HG02870 (cell line): ENCODE results near the gene KLF13.

Source experiments
- ATAC-seq: cut with Tn5 transposase; IDR thresholded peaks from one replicate; pipeline ENCODE4 v1.9.1; 2021; ENCODE audit warnings: mild to moderate bottlenecking, moderate library complexity; ENCODE audit not compliant: unreplicated experiment

KLF13 gene

DNA sequence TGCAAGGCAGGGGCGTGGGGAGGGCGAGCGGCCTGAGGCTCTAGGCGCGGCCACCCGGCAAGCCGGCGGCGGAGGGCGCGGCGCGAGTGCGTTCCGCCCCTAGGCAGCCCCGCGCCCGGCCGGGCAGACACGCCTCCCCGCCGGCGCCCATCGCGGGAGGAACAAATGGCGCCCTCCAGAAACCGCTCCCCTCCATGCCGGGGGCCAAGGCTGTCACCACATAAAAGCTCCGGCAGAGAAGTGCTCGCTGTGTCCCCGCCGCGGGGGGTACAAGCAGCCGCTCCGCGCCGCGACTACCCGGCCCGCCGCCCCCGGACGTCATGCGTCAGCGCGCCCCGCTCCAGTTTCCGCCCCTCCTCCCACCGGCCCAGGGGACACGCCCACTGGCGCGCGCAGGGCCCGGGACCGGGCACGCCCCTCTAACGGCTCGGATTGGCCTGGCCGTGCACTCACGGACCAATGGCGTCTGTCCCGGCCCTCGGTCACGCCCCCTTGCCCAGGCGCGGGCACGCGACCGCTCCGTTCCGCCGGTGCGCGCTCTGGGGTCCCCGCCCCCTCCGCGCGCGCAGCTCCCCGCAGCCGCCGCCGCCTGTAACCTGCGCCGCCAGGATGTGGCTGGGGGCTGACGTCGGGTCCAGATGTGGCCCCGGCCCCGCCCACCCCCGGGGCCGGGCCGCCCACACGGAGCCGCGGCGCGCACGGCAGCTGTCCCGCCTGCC lies at the start of gene KLF13:
Gene KLF13 (plus strand): TSS at position 680 of the 719 bp plus-strand sequence. CDS start 378 bp downstream, outside the sequence.
- ATAC-seq: peak; percentile 60

GRCh38 chr15:31277335-31278060 lies 49.1 kb upstream of the KLF13 start:
- ATAC-seq: no peak

DNA sequence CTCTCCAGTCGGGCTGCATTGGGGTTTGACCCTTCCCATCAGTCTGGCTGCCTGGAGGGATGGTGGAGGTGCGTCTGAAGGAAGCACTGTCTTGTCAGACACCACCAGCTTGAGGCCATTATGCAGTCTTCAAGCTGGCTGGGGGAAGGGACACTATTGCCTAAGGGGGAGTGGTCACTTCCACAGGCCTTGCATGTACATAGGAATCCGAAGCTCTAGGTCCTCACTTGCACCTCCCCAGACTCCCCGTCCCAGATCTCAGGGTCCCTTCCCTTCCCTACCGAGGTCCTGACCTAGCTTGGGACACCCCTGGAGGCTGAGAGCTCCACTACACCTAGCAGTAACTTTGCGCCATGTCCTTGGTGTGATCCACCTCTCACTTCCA lies 48.6 kb upstream of the KLF13 start:
- ATAC-seq: no peak

- no peak for ATAC-seq
Measured at GRCh38 chr15:31278544-31279220, 48.0 kb upstream of the KLF13 start.

DNA sequence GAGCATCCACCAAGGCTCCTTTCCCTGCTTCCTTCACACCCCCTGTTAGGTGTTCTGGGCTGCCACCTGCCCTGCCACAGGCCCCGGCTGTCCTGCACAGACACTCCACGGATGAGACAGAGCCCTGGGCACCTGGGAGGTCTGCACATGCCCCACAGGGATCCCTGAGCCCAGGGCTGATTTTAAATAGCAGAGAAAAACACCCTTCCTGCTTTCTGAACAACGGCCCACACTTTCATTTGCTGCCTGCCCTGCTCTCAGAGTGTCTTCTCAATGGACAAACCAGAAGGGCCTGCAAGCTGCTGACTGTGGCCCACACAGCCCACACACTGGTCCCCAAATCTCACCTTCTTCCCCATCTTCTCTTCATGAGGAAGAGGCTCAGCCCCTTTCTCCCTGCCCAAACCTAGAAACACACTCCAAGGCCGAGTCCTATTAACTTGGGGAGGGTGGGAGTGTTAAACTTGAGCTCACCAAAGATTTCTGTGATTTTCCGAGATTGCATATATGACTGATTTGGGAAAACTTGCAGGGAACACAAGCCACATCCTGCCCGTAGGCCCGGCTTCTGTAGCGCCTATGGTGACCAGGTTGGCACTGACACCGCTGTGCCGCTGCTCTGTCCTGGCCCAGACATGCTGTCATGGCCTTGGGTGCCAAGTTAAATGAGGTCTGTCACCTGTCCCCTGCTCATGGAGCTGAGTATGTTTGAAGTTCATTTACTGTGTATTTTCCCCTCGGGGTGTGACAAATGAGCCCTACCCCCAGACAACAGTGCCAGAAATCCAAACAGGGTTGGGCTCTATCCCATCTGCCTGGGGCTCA lies 47.2 kb upstream of the KLF13 start:
- no peak for ATAC-seq

DNA sequence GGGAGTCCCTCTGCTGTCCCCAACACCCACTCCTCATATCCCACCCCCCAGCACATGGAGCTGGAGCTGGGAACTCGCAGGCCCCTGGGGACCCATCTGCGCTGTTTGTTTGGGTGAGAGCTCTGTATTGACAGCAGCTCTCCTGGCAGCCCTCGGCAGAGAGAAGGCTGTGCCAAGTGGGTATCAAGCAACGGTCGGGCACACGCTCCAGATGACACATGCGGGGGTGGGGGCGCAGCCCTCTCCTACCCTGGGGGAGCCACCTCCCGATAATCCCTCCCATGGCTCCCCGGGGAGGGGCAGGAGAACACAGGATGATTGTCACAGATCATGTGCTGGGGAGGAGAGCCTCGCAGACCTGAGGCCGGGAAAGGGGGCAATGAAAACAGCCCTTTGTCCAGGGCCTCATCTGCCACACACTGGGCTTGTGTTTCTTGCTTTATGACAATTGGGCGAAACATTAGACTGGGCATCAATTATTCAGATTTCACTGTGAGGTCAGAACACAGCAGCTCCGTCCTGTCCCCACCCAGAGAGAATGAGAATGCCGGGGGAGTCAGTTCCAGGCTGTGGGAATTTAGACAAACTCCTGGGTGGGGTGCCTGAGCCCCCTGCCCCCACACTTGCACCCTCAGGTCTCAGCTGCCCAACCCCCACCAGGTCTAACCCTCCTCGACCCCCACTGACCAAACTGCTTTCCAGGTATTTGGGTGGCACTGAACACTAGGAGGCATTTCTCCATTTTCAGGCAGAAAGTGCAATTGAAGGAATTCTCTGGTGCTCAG lies 46.4 kb upstream of the KLF13 start:
- ATAC-seq: no peak

DNA sequence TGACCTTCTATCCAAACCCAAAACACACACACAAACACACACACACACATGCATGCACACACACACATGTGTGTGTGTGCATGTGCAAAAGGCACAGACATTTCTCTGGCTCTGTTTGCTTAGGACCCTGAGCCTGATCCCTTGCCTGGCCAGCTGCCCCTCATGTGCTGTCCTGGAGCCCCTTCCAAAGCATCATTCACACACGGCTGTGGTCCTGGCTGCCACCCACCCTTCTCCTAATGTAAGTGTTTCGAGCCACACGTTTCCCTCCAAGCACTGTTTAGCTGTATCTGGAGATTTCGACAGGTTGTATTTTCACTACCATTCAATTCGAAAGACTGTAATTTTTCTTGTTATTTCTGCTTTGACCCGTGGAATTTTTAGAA lies 45.8 kb upstream of the KLF13 start:
- ATAC-seq: no peak

DNA sequence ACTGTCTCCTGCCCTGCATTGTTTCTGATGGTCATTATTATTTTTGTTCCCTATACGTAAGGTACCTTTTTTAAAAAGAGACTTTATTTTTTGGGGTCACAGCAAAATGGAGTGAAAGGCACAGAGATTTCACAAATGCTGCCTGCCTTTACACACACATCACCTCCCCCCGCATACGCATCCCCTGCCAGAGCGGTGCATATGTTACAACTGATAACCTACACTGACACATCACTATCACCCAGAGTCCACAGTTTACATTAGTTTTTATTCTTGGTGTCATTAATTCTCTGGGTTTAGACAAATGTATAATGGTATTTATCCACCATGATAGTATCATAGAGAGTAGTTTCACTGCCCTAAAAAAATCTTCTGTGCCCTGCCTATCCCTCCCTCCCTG lies 43.6 kb upstream of the KLF13 start:
- no peak for ATAC-seq

DNA sequence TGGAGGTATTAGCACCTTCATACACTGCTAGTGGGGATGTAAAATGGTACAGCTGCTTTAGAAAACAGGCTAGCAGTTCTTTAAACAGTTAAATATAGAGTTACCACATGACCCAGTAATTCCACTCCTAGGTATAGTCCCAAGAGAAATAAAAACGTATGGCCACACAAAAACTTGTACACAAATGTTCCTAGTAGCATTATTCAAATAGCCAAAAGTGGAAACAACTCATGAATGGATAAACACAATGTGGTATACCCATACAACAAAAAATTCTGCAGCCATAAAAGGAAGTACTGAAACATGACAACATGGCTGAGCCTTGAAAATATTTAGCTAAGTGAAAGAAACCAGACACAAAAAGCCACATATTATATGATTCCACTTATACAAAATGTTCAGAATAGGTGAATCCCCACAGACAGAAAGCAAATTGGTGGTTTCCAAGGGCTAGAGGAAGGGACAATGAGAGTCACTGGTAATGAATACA lies 40.8 kb upstream of the KLF13 start:
- ATAC-seq: peak; percentile 78

DNA sequence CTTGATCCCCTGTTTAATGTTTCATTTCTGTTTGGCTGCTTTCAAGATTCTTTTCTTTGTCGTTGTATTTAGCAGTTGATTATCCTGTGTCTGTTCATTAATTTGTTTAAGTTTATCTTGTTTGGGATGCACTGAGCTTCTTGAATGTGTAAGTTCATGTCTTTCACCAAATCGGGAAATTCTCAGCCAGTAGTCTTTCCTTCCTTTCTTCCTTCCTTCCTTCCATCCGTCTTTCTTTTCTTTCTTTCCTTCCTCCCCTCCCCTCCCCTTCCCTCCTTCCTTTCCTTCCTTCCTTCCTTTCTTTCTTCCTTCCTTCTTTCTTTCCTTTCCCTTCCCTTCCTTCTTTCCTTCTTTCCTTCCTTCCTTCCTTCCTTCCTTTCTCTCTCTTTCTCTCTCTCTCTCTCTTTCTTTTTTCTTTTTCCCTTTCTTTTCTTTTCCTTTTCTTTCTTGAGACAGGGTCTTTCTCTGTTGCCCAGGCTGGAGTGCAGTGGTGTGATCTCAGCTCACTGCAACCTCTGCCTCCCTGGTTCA lies 35.5 kb upstream of the KLF13 start:
- no peak for ATAC-seq

- no peak for ATAC-seq
Measured at GRCh38 chr15:31292391-31293015, 34.1 kb upstream of the KLF13 start.

DNA sequence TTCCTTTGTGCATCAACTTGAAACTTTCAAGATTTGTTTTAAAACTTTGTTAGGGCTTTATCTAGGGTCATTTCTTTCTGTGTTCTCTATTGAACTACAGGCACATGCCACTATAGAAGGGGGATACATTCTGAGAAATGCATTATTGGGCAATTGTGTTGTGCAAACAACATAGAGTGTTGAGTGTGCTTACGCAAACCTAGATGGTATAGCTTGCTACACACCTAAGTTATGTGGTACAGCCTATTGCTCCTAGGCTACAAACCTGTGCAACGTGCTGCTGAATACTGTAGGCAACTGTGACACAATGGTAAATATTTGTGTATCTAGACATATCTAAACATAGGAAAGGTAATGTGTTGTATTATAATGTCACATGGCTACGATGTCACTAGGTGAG lies 33.0 kb upstream of the KLF13 start:
- ATAC-seq: no peak

- ATAC-seq: no peak
Measured at GRCh38 chr15:31294067-31294466, 32.6 kb upstream of the KLF13 start.

- no peak for ATAC-seq
Measured at GRCh38 chr15:31295658-31296057, 31.0 kb upstream of the KLF13 start.

DNA sequence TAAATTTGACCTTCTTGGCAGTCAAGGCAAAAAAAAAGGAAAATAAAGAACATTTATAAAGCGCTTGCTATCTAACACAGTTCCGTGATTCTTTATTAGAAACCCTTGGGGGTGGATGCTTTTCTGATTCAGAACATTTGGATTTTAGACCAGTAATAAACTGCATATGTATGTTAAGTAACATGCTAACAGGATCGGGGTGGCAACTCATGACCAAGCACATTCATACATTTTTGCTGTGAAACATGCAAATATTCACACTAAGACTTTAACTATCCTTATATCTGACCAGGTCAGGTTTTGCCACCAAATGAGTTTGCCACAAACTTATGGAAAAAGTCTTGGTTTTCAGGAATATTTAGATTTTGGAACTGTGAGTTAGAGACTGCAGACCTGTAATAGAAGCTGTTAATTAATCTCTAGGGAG lies 30.4 kb upstream of the KLF13 start:
- no peak for ATAC-seq

DNA sequence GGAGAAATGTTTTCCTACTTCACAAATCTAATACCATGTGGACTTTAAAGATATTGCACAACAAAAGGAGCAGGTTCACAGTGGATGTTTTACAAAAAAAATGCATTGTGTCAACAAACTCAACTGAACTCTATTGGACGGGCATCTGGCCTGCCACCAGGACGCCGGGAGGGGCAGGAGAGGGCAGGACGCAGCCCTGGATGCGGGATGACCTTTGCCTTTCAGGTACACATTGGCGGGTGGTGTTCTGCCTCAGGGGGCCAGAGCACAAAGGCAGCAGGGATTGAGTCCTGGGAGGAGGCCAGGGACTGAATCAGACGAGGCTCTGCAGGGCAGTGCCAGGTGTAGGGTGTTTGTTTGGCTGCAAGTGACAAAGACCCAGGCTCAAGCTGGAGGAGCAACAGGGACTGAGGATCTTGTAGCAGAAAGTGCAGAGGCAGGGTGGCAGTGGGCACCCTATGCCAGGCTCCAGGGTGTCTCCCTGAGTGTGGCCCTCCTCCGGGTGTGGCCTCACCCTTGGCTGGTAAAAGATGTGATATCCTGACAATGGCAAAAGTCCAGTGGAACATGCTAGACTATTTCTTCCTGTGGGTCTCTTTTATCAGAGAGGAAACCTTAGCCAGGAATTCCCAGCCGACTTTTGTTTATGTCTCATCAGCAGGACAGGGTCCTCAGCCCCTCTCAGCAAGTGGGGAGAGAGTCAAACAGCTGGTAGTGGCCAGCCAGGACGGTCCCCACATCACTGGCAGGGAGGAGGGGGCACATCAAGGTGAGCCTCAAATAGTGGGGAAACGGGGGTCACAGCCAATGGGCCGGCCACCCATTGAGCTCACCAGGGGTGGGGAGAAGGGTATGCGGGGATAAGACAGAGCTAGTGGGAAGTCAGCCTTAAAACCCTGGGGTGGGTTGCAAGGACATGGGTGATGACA lies 29.7 kb upstream of the KLF13 start:
- no peak for ATAC-seq

DNA sequence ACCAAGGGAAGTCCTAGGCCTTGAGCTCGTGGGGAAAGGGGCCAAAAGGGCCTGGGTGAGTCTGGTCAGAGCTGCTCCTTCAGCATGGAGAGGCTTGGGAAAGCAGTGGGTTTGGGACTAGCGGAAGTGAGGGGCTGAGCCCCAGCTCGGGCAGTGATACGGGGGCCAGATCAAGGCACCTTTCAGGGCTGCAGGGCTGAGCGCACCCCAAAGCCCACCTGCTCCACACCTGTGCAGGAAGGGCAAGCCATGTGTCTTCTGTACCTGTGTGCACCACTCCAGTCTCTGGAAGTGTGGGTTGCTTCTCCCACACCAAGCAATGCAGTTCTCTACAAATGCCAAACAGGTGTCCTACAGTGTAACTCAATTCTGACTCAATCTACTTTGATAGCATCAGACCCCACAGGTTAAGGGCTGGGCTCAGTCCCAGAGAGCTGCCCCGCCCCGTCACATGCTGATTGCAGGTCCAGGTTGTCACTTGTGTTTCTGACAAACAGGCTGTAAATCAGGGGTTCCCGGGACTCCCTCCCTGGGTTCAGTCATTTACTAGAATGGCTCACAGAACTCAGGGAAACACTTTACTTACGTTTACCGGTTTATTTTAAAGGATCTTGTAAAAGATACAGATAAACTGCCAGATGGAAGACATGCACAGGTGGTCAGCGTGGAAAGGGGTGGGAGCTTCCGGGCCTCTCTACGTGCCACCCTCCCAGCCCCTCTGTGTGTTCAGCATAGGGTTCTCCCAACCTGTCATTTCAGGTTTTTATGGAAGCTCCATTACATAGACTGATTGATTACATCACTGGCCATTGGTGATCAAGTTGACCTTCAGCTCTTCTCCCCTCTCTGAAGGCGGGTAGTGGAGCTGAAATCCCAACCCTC lies 28.8 kb upstream of the KLF13 start:
- no peak for ATAC-seq
